ENCODE results near the gene PHF8.

DNA sequence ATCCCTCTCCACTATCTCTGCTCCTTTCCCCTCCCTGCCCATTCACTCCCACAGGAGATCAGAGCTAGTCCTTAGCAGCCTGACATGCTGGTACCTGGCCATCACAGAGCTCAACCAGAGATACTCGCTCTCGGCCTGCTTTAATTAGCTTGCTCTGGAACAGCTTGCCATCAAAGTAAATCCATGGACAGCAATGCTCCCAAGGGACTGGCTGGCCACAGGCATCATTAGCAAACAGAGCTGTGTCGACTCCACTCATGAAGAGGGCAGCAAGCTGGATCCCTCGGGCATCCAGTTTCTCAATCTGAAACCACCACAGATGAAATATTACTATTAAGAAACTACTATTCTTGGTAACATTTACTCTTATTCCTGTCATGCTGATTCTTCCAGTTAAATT is 43.4 kb upstream of the PHF8 start:
- TF ChIP-seq, protein P1, sequence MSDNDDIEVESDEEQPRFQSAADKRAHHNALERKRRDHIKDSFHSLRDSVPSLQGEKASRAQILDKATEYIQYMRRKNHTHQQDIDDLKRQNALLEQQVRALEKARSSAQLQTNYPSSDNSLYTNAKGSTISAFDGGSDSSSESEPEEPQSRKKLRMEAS (IDR thresholded peaks at IDR 0.05) = no peak
- TF ChIP-seq, protein P2, sequence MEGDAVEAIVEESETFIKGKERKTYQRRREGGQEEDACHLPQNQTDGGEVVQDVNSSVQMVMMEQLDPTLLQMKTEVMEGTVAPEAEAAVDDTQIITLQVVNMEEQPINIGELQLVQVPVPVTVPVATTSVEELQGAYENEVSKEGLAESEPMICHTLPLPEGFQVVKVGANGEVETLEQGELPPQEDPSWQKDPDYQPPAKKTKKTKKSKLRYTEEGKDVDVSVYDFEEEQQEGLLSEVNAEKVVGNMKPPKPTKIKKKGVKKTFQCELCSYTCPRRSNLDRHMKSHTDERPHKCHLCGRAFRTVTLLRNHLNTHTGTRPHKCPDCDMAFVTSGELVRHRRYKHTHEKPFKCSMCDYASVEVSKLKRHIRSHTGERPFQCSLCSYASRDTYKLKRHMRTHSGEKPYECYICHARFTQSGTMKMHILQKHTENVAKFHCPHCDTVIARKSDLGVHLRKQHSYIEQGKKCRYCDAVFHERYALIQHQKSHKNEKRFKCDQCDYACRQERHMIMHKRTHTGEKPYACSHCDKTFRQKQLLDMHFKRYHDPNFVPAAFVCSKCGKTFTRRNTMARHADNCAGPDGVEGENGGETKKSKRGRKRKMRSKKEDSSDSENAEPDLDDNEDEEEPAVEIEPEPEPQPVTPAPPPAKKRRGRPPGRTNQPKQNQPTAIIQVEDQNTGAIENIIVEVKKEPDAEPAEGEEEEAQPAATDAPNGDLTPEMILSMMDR (IDR thresholded peaks at IDR 0.05; ENCODE audit: low read depth, low read length, missing input control) = no peak

Data from liver (tissue), 2 donors.